ENCODE results near the gene C3orf62.
"Not testable (repeated sequence)": the region's sequence is repeated elsewhere in the genome, so short reads cannot be mapped to it uniquely, and the experiment has no call there.

Gene C3orf62

GRCh38 chr3:49248840-49249227 lies 28.2 kb downstream of the C3orf62 start:
- peak; percentile 38 for DNase-seq (ENCODE audit: extremely low spot score)
- TF ChIP-seq, protein P1, sequence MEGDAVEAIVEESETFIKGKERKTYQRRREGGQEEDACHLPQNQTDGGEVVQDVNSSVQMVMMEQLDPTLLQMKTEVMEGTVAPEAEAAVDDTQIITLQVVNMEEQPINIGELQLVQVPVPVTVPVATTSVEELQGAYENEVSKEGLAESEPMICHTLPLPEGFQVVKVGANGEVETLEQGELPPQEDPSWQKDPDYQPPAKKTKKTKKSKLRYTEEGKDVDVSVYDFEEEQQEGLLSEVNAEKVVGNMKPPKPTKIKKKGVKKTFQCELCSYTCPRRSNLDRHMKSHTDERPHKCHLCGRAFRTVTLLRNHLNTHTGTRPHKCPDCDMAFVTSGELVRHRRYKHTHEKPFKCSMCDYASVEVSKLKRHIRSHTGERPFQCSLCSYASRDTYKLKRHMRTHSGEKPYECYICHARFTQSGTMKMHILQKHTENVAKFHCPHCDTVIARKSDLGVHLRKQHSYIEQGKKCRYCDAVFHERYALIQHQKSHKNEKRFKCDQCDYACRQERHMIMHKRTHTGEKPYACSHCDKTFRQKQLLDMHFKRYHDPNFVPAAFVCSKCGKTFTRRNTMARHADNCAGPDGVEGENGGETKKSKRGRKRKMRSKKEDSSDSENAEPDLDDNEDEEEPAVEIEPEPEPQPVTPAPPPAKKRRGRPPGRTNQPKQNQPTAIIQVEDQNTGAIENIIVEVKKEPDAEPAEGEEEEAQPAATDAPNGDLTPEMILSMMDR (IDR thresholded peaks at IDR 0.05; ENCODE audit: control extremely low read depth, extremely low read depth, low read depth, missing control alignments) = no peak
- POLR2A ChIA-PET = no interaction called here
- CTCF ChIA-PET = no interaction called here

DNA sequence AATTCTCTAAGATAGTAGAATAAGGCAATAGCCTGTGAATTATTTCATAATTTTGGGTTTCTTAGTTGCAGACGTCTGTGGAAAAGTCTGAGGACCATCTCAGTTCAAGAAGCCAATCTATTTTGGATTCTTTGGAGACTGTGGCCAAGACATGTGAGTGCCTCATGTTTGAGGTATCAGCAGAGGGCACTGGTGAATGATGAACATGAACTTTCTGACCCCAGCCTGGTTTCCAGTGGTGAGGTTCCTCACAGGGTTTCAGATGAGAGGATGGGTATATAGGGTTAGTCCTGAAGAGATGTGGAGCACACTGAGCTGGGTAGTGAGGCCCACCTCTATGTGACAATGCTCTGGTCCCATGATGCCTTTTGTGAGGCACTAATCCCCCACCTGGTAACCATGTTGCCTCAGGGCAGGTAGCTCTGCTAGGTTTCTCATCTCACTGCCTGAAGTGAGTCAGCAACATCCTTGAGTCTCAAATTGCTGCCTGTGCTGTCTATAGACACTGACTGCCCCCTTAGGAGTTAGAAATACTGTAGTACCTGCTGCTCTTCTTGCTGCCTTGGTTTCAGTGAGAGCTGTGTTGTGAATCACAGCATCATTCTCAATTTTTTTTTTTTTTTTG lies 32.3 kb downstream of the C3orf62 start:
- TF ChIP-seq, protein P1 (IDR thresholded peaks at IDR 0.05; ENCODE audit: control extremely low read depth, extremely low read depth, low read depth, missing control alignments) = peak; percentile 22
- ChIA-PET POLR2A (no interaction called here), CTCF (interaction anchor here (0.8 kb wide), 1 partner anchor 16 kb away, joined by 3 read pairs; no protein-coding TSS in a partner anchor)
- peak; percentile 15 for DNase-seq (ENCODE audit: extremely low spot score)

DNA sequence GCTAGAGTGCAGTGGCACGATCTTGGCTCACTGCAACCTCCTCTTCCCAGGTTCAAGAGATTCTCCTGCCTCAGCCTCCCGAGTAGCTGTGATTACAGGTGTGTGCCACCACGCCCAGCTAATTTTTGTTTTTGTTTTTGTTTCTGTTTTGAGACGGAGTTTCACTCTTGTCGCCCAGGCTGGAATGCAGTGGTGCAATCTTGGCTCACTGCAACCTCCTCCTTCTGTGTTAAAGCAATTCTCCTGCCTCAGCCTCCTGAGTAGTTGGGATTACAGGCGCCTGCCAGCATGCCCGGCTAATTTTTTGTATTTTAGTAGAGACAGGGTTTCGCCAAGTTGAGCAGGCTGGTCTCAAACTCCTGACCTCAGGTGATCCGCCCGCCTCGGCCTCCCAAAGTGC lies 36.9 kb downstream of the C3orf62 start:
- CTCF ChIA-PET; DNase-seq (ENCODE audit: extremely low spot score); POLR2A ChIA-PET: not testable (repeated sequence)

DNA sequence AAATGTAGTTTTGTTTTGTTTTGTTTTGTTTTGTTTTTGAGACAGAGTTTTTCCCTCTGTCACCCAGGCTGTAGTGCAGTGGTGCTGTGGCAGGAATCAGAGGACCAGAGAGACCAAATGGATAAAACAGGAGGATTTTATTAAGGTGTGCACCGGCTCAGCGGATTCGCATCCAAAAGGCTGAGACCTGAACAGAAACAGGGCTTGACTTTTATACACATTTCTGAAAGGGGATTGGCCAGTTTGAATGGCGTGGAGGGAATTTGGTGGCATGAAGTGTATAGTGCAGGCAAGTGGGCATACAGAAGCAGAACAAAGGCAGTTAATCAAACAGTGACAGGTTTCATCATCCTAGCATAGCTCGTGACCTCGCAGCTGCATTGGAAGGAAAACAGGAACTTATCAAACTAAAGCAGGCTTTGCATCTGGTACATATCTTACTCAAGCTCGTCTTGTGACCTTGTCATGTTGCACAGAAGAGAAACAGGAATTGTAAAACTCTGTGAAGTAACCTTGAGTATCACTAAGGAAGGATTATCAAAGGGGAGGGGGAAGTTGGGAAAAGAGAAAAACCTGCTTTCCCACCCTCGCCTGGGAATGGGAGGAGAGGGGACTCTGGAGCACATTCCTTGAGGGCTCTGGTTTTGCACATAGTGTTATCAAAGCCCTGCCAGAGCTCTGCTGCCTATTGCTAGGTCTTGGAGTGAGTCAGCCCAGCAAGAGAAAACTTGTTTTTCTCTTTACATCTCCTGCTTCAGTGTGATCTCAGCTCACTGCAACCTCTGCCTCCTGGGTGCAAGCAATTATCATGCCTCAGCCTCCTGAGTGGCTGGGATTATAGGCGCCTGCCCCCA lies 38.5 kb downstream of the C3orf62 start:
- POLR2A ChIA-PET = no interaction called here
- TF ChIP-seq, protein P1 (IDR thresholded peaks at IDR 0.05; ENCODE audit: control extremely low read depth, extremely low read depth, low read depth, missing control alignments) = no peak
- CTCF ChIA-PET = interaction anchor here (1.2 kb wide), 1 partner anchor 17 kb away, joined by 5 read pairs; no protein-coding TSS in a partner anchor
- no peak for DNase-seq (ENCODE audit: extremely low spot score)

- POLR2A ChIA-PET = no interaction called here
- CTCF ChIA-PET = no interaction called here
- TF ChIP-seq, protein P1 (IDR thresholded peaks at IDR 0.05; ENCODE audit: control extremely low read depth, extremely low read depth, low read depth, missing control alignments) = no peak
- no peak for DNase-seq (ENCODE audit: extremely low spot score)
Measured at GRCh38 chr3:49237344-49237743, 39.7 kb downstream of the C3orf62 start.

GRCh38 chr3:49236226-49236625 lies 40.8 kb downstream of the C3orf62 start:
- CTCF ChIA-PET = no interaction called here
- POLR2A ChIA-PET = no interaction called here
- TF ChIP-seq, protein P1 (IDR thresholded peaks at IDR 0.05; ENCODE audit: control extremely low read depth, extremely low read depth, low read depth, missing control alignments) = no peak
- DNase-seq (ENCODE audit: extremely low spot score) = no peak

DNA sequence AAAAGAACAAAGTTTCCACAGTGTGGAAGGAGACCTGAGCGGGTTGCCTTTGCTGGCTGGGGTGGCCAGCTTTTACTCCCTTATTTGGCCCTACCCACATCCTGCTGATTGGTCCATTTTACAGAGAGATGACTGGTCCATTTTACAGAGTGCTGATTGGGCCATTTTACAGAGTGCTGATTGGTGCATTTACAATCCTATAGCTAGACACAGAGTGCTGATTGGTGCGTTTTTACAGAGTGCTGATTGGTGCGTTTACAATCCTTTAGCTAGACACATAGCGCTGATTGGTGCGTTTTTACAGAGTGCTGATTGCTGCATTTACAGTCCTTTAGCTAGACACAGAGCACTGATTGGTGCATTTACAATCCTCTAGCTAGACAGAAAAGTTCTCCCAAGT lies 48.2 kb downstream of the C3orf62 start:
- DNase-seq (ENCODE audit: extremely low spot score); POLR2A ChIA-PET: not testable (repeated sequence)
- CTCF ChIA-PET = interaction anchor here (1.1 to 2.6 kb wide), 3 partner anchors 16 to 57 kb away, joined by 3 to 8 read pairs (median 3); partner anchors contain the start of gene KLHDC8B

All from GM10248 (cell line).